GM19025 (cell line): ENCODE results near the gene TANC1.

Experiments
- ATAC-seq: cut with Tn5 transposase; IDR thresholded peaks from one replicate; pipeline ENCODE4 v1.9.1; 2021; ENCODE audit warnings: mild to moderate bottlenecking, low read depth, moderate library complexity; ENCODE audit not compliant: unreplicated experiment

TANC1 gene

DNA sequence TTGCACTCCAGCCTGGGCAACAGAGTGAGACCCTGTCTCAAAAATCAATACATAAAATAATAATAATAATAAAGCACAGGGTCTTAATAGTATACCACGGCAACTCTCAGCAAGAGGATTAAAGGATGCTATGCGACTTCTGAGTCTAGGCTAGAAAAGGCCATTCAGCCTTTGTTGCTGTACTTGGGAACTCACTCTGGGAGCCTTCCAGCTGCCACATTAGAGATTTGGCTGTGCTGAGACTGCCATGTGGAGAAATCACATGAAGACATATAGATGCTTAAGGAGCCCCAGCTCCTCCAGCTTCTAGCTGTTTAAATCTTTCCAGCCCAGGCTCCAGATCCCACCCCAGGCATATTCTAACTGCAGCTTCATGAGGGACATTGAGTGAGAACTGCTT is 8.2 kb upstream of the TANC1 start:
- ATAC-seq: no peak

DNA sequence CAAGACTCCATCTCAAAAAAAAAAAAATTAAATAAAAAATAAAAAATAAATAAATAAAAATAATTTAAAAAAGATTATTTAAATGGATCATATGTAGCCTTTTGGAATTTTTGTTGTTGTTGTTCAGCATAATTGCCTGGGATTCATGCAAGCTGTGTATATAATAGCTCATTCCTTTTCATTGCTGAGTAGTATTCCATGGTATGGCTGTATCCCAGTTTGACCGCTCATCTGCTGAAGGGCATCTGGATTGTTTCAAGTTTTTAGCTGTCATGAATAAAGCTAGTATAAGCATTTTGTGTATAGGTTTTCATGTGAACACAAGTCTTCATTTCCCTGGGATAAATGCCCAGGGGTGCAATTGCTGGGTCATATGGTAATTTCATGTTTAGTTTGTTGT is 6.4 kb upstream of the TANC1 start:
- no peak for ATAC-seq

DNA sequence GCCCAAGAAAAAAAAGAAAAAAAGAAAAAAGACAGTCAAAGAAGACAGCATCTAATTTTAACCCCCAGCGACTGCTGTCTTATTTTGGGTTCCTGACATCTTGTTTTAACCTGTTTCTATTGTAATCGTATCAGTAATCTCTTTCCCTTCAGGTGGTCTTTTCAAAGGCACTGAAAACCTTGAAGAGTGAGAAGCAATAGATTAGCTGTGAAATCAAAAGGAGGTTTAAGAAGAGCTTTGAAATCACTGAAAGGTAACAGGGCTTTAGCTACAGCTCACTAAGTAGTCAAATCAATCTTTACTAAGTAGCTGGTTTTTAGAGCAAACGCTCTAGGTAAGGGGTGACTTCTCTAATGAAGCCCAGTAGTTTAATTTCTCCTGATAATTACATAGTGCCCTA is 5.4 kb upstream of the TANC1 start:
- ATAC-seq: no peak

DNA sequence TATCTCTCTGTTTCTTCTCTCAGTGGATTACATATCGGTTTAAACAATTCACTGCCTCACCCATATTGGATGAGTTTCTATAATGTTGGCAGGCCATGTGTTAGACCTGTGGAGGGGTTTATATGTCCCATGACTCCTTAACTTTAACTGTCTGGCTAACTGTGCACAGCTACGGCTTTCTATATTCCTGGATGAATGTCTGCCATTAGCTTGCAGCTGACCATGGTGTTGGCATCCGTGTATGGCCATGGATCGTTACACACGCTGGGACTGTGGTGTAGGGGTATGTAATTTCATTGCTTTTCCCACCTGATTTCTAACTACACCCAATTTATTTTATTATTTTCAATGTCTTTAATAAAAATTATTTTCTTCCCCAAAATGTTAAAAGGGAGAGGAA is 3.3 kb upstream of the TANC1 start:
- ATAC-seq: no peak

DNA sequence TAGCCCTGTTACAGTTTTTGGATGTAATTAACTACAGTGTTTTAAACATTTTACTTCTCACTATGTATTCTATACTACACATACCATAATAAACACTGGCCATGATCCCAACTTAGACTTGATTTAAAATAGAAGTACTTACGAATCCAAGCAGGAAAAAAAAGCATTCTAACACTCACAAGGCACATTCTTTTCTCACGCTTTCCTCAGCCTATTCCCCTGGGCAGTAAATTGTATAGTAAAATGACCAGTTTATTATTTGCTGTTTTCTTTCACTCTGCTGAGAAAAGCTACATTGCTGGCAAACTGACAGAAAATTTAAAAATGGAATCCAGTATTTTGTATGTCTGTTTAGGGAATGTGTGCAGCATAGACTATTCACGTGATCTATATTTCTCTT is 2.8 kb upstream of the TANC1 start:
- ATAC-seq: no peak

DNA sequence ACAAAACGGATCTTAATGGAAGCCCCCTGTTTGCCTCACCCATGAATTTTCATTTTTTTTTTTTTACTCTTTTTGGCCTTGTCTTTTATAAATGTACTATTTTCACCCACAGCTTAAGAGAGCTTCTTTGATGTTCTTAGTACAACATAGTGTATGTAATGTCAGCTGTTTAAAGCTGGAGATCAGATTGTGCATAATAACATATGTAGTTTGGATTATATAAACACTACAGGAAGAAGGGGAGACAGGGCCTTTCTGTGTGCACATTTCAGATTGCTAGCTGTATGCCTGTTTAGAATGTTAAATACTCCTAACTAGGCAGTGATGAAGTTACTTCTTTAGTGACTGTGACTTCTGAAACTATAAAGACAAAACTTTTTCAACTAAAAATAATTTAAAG is 2.1 kb upstream of the TANC1 start:
- no peak for ATAC-seq

DNA sequence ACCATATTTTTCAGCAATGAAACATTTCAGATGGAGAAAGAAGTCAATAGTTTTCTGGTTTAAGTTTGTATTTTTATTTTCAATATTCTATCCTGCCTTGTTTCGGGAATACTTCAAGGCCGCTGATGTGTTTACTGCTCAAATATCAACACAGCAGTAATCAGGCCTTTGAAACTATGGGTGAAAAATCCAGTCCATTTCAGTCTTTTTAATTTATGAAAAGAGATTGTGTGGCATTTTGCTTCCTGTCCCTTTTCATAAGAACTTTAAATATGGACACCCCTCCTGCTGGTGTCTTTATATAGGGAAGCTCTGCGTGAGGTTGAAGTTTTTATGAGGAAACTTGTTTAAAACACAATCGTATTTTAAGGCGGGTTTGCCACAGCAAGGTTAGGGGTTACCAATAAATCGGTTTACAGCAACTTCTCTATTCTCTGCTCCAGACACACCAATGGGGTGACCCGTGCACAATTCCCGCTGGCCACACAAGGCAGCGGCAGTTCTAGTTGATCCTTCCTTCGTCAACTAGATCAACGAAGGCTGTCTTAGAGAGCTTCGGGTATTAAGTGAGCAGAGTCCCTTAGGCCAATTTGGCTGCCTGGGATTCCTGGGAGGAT is 1.2 kb upstream of the TANC1 start:
- ATAC-seq: no peak

DNA sequence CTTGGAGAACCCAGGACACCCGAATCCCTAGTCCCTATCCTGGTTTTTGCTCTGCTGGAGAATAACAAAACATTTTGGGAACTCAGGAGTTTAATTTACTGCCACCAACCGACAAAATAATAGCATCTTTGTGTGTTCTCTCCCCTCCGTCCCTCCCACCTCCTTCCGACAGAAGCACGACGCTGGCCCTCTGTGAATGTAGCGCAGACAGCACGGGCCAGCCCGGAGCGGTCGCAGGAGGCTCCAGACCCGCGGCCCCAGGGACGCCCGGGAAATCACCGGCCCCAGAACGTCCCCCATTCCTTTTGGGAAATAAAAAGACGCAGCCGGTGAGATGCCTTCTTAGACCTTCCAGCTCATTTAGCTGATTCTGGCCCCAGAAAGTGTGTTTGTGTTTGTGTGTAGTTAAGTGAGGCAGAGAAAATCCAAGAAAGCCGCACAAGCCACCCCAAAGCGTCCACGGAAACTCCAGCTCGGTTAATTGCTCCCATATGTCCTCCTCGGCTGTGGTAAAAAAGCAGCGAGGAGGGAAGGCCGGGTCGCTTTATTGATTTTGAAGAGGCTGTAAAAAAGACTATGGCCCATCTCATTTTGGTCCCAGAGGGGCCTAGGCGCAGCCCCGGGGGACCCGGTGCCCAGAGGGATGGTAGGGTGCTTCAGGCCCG is 577 bp upstream of the TANC1 start:
- no peak for ATAC-seq

DNA sequence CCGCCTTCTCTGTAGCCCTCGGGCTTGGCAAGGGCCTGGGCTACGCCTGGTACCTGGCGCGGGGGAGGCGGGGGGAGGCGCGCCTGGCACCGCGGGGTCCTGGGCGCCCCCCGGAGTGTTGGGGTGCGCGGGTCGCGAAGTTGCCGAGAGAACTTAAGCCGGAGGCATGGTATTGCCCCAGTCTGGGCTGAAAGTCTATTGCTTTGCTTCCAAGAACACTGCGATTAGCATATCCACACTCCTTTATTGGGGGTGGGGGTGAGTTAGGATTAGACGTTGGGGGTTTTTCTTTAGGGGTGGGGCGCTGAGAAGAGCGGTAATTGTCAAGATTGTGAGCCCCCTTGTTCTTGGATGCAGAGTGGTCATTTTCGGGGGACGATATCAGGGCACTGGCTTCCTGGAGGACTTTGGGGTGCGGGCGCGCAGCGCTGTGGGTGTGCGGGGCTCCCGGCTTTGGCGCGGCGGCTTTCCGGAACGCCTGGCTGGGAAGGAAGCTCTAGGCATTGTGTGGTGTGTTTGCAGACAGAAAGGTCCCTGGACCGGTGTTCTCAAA is 798 bp downstream of the TANC1 start:
- no peak for ATAC-seq

DNA sequence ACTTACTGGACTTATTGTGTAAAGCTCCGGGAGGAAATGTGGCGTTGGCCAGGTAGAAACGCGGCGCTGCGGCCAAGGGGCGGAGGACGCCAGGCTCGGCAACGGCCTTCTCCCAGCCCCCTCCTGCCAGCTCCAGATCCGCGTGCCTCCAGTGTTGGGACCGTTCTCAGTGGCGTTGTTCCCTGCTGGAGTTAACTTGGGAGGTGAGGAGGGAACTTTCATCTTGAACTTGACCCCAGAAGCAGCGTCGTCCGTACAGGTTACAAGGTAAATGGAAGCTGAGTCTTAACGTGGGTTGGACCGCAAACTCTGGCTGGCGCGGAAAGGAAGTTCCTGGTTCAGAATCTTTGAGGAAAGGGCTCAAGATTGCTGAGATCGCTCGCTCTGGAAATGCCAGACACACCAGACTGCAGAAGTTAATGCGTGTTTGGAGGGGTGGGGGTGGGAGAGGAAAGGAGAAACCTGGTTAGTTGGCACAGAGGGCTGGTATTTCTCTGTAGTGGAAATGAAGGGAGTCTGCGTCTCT is 1.3 kb downstream of the TANC1 start:
- no peak for ATAC-seq

DNA sequence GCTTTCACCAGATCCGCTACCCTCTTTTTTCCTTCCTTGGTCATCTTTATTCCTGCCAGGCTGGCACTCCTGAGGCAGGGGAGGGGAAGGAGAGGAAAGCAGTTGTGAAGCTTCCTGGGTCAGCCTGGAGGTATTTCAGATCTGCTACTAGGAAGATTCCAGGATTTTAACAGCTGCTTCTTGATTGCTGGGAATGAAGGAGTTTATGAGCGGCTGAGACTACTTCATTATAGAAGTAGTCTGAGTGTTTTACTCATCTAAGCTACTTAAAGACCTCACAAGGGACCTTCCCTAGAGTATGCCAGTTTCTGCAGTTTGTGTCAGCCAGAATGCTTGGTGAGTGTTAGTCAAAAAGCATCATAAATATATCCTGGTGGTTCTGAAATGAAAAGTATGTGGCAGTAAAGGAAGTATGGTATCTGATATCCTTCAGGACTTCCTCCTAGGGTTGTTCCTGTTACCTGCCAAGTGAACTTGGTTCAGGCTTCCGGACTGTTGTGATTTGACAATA is 1.9 kb downstream of the TANC1 start:
- no peak for ATAC-seq

DNA sequence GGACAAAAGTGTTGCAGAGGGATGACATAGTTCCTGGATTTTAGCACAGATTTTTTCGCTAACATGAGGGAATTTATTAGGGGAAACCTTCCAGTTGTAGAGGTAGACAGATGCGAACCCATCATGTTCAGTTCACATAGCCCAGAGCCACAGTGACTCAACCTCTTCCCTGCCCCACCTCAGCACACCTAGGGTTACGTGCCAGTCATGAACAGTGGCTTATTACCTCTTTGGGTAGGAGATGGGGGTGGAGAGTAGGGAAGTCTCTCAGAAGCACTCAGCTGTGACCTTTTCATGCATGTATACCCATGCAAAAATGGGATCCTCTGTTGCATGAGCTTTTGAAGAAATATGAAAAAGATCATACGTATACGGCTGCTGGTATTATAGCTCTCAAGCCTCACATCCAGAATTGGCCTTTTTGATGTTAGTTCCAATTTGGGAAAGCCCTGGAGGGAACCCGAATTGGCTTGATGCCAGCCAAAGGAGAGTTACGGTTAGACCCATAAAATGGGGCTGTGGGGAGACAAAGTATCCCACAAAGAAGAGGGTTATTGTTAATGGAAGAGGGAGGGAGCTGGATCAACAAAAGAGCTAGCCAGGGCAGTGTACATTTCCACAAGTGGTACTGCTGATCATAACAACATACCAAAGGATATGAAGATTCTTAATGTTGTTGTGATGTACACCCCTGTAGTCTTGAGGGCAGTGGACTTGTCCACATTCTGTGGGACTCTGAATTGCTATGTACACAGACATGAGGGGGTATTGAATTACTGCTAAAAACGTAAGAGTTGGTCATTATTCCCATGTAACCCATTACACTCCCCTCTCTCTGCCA is 4.9 kb downstream of the TANC1 start:
- ATAC-seq: no peak

DNA sequence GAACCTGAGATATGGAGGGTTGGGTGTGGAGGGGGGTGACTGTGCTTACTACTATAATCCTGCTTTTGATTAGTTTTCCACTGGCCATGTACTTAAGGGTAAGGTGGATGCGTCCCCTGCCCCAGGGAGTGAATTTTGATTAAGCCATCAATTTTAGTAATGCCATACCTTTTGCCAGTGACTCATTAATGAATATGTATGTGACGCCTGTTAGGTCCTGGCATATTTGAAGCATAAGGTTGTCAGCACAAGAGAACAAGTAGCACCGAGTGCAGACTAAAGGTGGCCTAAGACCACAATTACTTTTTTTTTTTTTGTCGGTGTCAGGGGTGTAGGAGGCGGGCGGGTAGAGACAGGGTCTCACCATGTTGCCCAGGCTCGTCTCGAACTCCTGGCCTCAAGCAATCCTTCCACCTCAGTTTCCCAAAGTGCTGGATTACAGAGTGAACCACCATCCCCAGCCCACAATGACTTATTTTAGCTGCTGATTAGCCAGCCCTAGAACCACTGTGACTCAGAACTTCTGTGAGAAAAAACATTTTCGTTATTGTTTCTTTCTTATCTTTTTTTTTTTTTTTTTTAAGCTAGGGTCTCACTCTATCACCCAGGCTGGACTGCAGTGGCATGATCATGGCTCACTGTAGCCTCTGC is 7.0 kb downstream of the TANC1 start:
- no peak for ATAC-seq

DNA sequence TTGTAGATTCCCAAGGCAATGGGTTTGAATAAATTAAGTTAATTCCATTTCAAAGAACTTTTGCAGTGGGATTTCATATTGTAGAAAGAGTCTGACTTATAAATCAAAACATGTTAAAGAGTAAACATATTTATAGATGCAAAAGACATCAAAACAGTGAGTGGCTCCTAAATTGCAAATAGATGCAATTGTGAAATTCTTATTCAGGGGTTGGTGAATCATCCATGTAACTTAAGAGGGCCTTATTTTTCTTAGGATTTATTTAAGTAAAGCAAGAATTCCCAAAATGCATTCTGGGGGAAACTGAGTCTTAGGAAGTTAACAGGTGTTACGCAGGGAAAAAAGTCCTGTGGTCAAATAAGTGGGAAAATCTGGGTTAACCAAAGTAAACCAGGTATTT is 11.3 kb downstream of the TANC1 start:
- no peak for ATAC-seq

DNA sequence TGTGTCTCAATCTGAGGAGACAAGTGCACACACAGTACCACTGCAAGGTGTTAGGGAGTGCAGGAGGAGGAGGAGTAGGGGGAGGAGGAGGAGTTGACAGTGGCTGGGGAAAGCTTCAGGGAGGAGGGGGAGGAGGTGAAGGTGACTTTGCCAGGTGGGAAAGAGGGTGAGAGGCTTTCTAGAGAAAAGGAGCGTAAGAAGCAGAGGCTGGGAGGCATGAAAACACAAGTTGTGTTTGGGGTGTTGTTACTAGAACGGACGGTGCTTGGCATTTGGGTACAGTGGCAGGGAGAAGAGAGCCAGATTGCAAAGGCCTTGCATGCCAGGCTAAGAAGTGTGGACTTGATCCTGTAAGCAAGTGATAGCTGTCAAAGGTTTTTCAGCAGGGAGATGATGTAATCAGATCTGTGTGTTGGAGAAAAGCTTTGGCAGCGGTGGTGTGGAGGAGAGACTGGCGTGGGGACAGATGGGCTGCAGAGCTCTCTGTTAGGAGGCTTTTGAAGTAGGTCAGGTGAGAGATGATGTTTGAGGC is 16.2 kb downstream of the TANC1 start:
- no peak for ATAC-seq

DNA sequence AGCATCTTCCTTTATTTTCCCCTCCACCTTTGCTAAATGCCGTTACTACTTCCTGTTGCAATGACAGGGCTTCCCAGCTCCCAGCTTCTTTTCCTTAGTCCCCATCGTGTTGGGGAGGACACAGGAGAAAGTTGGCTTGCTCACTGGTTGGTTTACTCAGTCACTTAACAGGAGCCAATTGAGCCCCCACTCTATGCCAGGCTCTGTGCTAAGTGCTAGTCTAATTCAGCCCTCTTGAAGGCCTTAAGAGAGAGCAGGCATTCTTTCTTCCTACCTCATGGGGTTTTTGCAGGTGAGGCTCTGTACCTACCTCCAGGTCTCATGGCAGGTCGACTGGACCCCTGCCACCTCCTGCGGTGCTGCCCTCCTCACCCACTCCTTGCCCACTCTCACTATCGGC is 20.1 kb downstream of the TANC1 start:
- no peak for ATAC-seq

DNA sequence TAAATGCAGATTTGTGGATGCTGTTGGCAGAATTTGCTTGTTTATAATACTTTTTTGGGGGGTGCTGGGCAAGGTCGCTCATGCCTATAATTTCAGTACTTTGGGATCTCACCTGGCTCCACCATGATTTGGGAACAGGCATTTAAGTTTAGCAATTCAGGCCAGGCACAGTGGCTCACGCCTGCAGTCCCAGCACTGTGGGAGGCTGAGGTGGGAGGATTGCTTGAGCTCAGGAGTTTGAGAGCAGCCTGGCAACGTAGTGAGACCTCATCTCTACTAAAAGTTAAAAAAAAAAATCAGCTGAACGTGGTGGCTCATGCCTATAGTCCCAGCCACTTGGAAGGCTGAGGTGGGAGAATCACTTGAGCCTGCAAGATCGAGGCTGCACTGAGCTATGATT is 20.7 kb downstream of the TANC1 start:
- no peak for ATAC-seq

DNA sequence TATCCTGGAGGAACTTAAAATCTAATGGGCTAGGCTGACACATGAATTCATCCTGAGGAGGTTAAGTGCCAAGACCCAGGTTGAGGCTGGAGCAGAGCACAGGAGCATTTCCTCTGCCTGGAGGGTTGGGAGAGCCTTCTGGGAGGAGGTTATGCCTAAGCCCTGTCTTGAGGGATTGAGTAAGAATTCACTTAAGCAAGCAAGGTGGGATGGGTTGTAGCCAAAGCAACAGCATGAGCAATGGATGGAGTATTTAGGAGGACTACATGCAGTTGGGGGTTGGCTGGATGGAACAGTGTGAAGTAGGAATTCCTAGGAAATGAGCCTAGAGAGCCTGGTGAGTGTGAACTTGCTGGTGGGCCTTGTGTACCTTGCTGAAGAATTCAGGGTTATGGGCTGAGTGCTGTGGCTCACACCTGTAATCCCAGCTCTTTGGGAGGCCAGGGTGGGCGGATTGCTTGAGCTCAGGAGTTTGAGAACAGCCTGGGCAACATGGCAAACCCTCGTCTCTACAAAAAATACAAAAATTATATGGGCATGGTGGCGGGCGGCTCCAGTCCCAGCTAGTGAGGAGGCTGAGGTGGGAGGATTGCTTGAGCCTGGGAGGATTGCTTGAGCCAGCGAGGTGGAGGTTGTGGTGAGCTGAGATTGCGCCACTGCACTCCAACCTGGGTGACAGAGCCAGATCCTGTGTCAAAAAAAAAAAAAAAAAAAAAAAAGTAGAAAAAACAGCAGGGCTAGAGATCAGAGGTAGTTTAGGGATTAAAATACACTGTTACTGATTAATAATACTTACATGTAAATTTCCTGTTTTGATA is 22.2 kb downstream of the TANC1 start:
- no peak for ATAC-seq

DNA sequence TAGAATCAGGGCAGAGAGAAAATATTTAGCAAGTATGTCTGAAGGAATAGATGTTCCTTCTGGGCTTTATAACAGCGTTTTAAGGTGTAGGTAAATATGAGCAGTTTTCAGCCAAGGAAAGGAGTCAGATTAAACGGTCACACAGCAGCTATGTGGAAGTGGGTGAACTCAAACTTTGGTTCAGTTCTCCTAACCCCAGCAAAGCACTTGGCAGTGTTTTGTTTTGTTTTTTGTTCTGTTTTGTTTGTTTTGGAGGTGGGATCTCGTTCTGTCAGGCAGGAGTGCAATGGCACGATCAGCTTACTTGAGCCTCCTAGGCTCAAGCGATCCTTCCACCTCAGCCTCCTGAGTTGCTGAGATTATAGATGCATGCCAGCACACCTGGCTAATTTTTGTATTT is 24.6 kb downstream of the TANC1 start:
- no peak for ATAC-seq
